Right ventricle myocardium inferior (tissue), 1 donor: Measurements from ENCODE around the gene SV2C. TPM values are rescaled to one million over a fixed set of nuclear protein-coding genes. Genes with fewer than 3 reads are reported as not detected.
"Not testable (repeated sequence)": the region's sequence is repeated elsewhere in the genome, so short reads cannot be mapped to it uniquely, and the experiment has no call there.

Experiments used
- ATAC-seq: fragments of 200-7000 bp; cut with Tn5 transposase; one replicate; pipeline ENCODE4 v1.9.1; 2020; ENCODE audit warnings: mild to moderate bottlenecking, moderate library complexity
- DNase-seq: peaks from one replicate; pipeline ENCODE4 v3.0.0; 2021; ENCODE audit errors: missing footprints
- intact Hi-C: fragments of 100-400 bp; cut with DNase I; formaldehyde crosslinking; loops from one replicate; pipeline ENCODE4 v1.11.0; 2022
- total RNA-seq: library from RNA; stranded (reverse); fragmentation: NEBNext Ultra II Directional; extraction: Animal tissue kit (Norgen Biotek cat#: 25700); gene quantifications from one replicate; pipeline ENCODE4 v1.2.1, GENCODE V29; 2021
- donor health status: DM: no; HTN: yes; CAD: no; lungs with severe emphysema.

The SV2C gene
- total RNA-seq, 1 donor from 2014 or later, result 0.22 TPM

DNA sequence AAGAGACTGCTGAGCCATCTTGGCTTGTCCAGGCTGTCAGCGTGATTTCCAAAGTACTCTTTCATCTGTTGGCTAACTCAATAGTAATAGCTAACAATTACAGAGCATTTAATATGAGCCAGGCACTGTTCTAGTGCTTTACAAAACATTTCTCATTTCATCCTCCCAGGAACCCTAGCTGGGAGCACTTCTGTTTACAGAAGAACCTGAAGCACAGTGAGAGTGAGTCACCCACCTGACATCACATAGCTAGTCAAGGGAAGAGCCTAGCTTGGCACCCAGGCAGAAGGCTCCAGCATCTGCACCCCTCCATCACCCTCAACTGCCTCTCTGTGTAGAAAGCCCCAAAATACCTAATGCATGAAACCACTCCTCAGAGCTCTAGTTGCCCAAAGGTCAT, 262.4 kb downstream of the SV2C start:
- DNase-seq (no peak), ATAC-seq (no peak)
- intact Hi-C loops, result no loop called here

DNA sequence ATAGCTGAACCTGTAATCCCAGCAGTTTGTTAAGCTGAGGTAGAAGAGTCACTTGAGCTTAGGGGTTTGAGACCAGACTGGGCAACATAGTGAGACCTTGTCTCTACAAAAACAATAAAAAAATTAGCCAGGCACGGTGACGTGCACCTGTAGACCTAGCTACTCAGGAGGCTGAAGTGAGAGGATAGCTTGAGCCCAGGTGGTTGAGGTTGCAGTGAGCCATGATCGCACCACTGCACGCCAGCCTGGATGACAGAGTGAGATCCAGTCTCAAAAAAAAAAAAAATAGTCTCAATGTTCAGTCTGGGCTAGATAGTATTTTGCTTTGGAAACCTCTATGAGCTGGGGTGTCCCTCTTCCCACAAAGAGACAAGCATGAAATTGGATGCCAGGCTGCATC, 268.0 kb downstream of the SV2C start:
- ATAC-seq (no peak), DNase-seq (no peak)

DNA sequence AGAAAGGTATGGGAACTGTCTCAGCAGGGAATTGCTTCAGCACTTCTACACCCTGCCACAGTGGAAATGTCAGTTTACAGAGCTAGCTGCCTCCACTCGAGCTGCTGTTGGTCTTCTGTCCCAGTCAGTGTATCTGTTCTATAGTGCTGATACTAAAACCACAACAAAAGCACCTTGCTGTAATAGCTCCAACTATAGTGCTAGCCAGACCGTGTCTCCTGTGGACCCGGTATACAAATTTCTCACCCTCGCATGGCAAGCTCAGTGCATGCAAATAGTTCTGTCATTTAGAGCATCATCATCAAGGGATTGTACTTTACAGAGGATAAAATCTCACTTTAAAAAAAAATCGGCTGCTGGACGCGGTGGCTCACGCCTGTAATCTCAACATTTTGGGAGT, 268.4 kb downstream of the SV2C start:
- DNase-seq (no peak), ATAC-seq (no peak)
- intact Hi-C loops, result no loop called here

More for the DNA sequence above, 268.0 kb downstream of the SV2C start:
- intact Hi-C loops, result no loop called here

DNA sequence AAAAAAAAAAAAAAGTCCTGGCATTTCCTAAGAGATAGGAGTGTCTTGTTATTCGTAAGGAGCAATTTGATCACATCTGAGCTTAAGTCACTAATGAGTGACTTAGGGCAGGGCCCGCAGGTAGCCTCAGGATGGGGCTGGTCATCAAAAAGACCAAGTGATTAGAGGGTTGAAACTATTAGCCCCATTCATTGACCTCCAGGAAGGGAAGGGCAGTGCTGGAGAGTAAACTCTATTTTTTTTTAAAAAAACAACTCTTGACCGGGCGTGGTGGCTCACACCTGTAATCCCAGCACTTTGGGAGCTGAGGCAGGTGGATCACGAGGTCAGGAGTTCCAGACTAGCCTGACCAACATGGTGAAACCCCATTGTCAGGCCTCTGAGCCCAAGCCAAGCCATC, 273.7 kb downstream of the SV2C start:
- intact Hi-C loops, result no loop called here
- DNase-seq, result no peak
- ATAC-seq, result no peak

DNA sequence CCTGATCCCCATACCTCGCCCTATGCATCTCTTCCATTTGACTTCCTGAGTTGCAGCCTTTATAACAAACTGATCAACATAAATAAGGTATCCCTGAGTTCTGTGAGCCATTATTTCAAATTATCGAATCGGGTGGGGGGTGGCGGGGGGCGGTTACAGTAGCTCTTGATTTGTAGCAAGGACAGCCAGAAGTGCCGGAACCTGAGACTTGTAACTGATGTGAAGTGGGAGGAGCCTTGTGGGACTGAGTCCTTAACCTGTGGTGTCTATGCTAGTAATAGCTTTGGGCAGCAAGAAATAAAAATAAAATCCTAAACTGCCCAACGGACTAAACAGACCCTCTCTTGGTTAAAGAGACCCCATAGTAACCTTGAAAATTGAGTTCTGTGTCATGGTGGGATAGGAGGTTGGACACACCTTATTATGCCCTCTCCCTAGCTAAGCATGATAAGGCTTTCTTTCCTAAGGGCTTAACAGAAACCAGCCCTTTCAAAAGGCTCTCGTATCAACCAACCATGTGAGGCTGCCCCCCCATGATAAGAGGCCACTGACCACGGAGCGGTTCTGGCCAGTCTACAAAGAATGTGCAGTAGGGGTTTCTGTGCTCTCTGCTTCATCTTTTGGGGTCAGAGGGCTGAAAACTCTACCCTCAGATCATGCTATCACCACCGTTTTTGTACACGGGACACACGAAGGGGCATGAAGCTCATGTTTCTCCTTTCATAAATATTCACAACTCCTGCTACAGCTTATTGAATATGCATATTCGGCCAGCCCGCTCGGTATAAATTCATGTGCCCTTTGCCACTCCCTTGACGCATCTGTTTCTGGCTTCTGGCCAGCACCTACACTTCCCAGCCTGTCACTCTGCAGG, 280.4 kb downstream of the SV2C start:
- DNase-seq (no peak), ATAC-seq (no peak)
- intact Hi-C loops, result no loop called here

DNA sequence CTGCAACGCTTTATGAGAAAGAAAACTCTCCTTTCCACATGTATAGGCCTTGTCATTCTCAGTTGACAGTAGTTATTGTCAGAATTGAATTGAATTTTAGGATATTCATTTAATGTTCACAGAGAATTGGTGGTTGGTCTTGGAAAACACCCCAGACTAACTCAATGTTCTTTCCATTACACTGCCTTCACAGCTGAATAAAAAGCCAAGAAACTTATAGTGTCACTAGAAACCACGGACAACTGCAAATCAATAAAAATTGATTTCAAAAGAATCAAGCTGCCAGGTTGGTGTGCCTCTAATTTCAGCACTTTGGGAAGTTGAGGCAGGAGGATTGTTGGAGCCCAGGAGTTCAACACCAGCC, 281.0 kb downstream of the SV2C start:
- intact Hi-C loops, result no loop called here
- ATAC-seq, result no peak
- DNase-seq, result no peak

DNA sequence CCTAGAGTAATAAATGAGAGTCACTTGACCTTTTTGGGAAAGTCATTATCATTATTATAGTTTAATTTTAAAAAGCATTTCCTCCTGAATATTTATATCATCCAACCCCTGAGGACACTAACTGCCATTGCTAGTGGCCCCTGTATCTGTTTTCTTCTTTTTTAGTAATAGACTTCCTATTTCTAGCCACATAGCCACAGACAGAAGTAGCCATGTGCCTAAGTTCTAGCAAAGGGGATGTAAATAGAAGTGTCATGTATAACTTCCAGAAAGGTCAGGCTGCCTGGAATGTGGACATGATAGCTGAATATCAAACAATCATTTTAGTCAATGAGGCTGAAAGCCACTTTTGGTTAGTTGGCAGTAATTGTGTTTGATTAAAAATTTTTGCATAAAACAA, 282.4 kb downstream of the SV2C start:
- intact Hi-C loops, result no loop called here
- DNase-seq (no peak), ATAC-seq (no peak)

DNA sequence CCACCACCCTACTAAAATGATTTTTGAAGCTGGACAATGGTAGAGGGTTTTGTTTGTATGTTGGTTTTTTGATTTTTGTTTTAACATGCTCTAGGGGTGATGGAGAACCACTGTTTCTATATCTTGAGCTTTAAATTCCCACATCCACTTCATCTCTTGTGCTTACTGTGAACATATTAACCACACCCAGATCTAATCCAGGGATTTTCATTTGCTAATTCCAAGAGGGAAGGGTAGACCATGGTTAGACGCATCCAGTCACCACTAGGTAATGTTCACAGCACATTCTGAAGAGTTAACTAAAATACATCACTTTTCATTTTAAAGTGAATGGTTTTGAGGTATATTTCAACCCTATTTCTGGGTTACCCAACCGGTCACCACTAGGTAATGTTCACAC, 283.4 kb downstream of the SV2C start:
- intact Hi-C loops, result no loop called here

DNA sequence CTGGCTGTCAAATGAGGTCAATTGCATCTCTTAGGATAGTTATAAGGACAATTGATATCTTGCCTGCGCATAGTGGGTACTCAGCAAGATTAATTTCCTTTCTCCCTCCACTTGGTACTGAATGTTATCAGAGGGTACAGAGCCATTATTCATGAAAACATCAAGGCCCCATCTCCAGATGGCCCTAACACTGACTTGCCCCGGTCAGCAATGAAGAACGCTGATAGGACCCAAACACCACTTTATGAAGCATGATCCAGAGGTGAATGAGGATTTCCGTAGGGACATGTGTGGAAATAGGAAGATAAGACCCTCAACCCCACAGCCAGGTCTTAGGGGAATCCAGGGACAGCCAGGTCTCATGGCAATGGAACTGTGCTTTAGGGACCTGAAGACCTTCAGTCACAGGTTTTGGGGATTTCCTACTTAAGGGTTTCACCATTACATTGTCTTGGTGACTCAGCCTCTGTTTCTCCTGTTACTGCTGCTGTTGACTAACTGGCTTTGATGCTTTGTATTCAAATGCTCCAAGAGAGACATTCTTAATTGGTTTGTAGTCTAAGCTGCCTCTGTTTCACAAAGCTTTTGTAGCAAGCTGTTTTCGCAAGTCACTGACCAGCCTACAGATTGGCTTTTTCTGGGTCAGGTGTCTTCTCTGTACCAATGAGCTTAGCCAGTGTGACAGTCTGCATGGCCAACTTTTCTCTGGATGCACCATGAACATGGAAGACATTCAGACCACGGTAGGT, 284.6 kb downstream of the SV2C start:
- DNase-seq, result no peak
- no peak for ATAC-seq
- intact Hi-C loops, result no loop called here

More for the DNA sequence above, 283.4 kb downstream of the SV2C start:
- DNase-seq (no peak), ATAC-seq (no peak)

DNA sequence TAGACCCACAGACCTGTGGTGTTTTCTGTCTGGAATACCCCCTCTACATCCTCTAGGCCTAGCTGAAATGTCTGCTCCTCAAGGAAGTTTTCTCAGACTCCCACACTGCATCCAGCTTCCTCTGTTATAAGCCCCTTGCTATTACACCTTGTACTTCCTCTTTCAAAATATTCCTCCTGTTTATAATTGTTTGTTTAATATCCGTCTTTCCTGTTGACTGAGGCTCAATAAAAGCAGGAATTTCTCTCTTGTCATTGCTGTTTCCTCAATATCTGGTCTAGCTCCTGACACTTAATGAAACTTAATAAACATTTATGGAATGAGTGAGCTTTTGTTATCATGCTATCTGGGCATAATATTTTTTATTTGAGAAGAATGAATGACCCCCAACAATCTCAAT, 285.8 kb downstream of the SV2C start:
- intact Hi-C loops, result no loop called here
- ATAC-seq (no peak), DNase-seq (no peak)

DNA sequence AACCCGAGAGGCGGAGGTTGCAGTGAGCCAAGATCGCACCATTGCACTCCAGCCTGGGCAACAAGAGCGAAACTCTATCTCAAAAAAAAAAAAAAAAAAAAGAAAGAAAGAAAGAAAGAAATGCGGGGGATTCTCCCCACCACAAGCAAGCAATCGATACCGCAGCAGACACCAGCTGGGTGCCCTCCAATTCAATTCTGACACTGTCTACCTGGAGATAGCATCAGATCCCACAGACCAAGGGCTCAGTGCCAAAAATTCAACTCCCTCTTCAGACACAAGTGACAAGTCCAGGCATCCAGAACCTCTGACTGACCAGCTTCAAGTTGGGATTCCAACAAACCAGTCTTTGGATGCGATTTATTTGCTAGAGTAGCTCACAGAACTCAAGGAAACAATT, 286.5 kb downstream of the SV2C start:
- ATAC-seq, intact Hi-C loops, DNase-seq: not testable (repeated sequence)

DNA sequence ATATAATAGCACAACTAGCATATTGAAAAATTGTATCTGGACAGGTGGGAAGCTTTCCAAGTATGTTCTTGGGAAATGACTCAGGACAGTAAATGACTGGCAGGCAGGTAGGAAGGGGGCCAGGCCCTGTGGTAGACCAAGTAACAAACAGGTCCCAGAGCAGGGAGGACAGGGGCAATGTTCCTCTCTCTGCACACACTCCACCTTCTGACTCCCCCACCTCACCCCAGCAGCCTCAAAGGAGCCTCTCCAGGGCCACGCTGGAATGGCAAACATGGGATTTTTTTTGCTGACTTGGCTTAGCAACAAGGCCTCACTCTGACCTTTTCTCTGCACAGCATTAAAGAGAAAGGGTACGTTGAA, 288.8 kb downstream of the SV2C start:
- ATAC-seq (no peak), DNase-seq (no peak)
- intact Hi-C loops, result no loop called here

DNA sequence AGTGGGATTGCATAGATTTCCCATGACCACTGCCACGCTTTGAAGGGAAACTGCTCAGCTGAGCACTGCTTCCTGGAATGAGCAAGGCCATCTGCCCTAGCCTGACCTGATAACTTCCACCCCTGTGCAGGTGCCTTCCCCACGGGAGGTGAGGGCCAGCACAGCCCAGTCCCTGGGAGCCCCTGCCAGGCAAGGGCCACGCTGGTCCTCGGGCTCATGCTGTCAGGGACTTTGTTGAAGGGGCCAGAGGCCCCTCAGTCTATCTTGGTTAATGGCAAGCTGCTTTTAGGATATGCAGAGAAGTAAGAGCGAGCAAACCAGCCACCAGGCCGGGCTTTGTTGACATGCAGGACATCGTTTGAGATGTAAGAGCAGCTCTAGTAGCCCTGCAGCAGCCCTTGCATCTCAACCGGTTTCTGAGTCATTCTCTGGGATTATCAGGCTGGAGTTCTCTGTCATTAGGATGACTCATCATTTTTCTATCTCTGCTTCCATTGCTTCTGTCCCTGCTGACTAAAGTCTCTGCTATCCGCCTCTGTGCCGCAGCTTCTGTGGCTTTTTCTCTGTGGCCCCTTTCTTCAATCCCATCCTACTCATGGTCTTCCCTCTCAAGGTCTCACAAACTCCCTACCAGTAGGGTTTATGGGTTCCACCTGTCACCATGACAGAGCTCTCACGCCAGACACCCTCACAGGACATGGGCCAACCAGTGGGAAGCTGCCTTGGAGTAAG, 289.3 kb downstream of the SV2C start:
- ATAC-seq (no peak), DNase-seq (no peak)
- intact Hi-C loops, result no loop called here

DNA sequence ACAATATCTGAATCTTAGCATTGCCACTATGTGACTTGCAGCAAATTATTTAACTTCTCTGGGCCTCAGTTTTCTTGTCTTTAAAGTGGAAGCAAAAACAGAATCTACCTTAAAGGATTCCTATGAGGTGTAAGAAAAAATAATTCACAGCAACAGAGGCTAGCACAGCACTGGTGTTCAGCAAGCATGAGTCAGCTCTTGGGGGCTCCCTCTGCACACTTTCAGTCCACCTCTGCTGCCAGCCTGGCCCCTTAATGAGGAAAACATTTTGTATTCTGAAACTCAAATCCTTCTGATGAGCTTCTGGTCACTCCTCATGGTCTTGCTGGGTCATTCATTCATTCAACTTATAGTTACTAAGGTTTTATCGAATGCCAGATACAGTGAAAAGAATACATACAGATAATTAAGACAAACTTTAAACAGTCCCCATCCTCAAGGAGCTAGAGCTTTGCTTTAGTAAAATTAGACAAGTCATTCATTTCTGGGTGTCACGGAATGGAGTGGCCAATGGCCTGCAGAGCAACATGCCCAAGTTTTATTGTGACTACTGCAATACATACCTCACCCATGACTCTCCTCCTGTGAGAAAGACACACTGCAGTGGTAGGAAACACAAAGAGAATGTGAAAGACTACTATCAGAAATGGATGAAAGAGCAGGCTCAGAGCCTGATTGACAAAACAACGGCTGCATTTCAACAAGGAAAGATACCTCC, 293.1 kb downstream of the SV2C start:
- DNase-seq, result no peak
- intact Hi-C loops, result no loop called here
- no peak for ATAC-seq

DNA sequence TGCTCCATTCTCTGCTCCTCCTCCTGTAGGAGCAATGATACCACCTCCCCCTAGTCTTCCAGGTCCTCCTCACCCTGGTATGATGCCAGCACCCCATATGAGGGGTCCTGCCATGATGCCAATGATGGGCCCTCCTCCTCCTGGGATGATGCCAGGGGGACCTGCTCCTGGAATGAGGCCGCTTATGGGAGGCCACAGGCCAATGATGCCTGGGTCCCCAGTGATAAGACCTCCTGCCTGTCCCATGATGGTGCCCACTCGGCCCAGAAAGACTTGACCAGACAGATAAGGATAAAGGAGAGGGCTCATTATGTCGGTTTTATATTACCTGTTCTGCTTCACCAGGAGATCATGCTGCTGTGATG, 293.7 kb downstream of the SV2C start:
- ATAC-seq, result no peak
- intact Hi-C loops, result no loop called here
- DNase-seq, result no peak

DNA sequence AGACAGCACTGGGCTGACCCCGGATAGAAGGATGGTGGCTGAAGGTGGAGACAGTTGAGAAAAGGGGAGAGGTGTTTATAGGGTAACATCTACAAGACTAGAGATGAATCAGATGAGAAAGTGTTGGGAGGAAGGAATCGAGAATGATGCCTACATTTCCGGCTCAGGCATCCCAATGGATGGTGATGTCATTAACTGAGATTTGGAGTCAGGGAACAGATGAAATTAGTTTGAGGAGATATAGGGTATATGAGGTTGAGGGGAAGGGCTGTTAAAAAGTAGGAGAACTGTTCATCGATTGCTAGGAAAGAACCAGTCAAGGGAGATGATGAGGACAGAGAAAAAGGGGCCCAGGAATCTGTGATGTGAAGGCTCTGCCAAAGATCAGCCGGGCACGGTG, 295.2 kb downstream of the SV2C start:
- DNase-seq, result no peak
- intact Hi-C loops, result no loop called here
- no peak for ATAC-seq

DNA sequence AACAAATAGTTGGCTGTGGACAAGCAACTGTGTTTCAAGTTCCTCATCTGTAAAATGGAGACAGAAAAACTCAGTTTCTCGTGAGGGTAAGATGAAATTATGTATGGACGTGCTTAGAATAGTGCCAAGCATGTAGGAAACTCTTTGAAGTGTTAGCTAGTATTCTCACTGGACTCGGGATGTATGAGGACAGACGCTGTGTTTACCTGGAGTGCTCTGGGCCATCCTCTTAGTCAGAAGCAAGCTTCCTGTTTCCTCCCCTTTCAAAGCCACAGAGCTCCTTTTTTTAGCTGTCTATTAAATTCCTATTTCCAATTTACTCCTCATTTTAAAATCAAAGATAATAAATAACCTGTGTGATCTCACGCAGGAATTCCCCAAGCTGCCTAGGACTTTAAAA, 296.1 kb downstream of the SV2C start:
- no peak for DNase-seq
- ATAC-seq, result no peak
- intact Hi-C loops, result no loop called here

DNA sequence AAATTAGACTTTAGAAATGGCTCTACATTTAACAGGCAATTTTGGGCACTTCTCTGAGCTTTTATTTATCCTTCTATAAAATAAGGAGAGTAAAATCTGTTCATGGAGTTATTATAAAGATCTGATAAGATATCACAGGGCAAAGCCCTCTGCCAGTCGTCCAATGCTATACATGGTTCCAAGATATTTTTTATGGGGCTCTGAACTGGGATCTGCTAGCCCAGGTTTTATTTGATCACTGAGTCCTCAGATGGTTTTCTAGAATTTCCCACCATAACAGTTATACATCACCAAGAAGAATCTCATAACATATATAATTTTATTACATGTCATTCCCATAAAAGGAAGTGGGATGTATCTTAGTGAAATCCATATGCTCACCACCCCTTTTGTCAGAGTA, 296.7 kb downstream of the SV2C start:
- ATAC-seq (no peak), DNase-seq (no peak)
- intact Hi-C loops, result no loop called here

DNA sequence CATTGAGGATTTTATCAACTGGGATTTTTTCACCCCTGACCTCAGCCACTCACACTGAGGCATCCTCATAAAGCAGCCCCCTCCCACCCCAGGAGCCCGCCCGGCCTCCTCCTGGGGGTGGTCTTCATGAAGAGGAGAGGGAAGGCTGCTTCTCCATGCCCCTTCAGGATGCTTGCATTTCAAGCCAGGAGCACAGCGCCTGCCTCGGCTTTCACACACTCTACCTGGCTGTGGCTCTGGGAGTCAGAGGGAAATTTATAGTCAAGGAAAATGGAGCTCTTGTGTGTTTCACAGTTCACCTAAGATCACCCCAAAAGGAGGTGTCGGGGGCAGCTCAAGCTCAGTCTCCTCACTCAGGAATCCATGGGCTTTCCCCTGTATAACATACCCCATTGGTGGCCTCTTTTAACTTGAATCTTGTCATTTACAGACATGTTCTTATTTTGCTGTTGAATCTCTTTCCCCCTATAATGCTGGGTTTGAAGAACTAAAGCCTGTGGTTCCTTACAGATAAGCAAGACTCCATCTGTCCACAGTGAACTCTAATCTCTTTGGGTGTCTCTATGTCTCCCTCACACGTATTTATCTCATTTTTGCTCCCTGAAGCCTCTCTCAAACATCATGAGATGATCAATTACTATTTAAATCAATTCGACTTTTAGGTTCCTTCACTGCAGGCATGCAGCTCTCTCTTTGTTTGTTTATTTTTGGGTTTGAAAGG, 297.3 kb downstream of the SV2C start:
- intact Hi-C loops, result no loop called here
- DNase-seq (no peak), ATAC-seq (no peak)
